GM21619 (cell line): ENCODE data around the gene RASGRF2.
"Not testable (repeated sequence)": the region's sequence is repeated elsewhere in the genome, so short reads cannot be mapped to it uniquely, and the experiment has no call there.

Experiments
- ATAC-seq: cut with Tn5 transposase; IDR thresholded peaks from one replicate; pipeline ENCODE4 v1.9.1; 2021; ENCODE audit not compliant: unreplicated experiment

RASGRF2 gene

DNA sequence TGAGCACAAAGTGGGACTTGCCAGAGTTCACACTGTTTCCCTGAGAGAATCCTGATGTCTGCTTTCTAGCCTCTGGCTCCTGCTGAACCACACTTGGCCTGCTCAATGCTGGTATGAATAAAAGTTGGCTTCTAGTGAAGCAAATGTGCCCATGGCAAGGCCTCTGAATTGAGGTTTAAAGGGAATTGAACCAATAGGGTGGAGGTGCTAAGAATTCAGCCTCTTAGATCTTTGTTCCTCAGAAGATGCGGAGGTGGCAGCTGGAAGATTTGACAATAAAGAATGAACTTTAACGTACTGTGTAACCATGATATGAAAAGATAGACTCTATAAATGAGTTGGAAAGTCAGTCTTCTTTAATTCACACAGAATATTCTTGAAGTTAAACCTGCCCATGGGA, 57.2 kb downstream of the RASGRF2 start:
- no peak for ATAC-seq

DNA sequence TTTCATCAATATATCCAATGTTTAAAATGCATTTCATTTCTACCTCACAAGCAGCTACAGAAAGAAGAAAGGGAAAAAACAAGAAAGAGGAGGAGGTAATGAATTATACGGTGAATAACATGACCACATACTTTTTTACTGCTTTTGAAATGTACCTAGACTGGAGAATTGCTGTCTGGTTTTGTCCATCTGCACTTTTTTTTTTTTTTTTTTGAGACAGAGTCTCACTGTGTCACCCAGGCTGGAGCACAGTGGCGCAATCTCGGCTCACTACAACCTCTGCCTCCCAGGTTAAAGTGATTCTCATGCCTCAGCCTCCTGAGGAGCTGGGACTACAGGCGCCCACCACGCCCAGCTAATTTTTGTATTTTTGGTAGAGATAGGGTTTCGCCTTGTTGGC, 58.4 kb downstream of the RASGRF2 start:
- not testable (repeated sequence) for ATAC-seq

DNA sequence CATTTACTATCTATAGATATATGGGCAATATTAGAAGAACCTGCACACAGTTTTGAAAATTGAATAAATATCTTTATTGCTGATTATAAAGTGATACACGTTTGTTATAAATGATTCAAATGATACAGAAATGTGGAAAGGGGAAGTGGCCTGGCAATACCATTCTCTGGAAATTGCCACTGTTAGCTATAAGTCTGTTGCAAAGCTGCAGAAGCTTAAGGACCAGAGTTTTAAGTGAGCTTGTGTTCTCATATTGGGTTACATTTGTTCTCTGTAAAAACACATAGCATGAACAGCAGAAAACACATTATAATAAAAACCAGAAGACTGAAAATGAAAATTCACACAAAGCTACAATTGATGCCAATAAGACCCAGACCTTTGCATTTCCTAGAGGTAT, 59.6 kb downstream of the RASGRF2 start:
- no peak for ATAC-seq

DNA sequence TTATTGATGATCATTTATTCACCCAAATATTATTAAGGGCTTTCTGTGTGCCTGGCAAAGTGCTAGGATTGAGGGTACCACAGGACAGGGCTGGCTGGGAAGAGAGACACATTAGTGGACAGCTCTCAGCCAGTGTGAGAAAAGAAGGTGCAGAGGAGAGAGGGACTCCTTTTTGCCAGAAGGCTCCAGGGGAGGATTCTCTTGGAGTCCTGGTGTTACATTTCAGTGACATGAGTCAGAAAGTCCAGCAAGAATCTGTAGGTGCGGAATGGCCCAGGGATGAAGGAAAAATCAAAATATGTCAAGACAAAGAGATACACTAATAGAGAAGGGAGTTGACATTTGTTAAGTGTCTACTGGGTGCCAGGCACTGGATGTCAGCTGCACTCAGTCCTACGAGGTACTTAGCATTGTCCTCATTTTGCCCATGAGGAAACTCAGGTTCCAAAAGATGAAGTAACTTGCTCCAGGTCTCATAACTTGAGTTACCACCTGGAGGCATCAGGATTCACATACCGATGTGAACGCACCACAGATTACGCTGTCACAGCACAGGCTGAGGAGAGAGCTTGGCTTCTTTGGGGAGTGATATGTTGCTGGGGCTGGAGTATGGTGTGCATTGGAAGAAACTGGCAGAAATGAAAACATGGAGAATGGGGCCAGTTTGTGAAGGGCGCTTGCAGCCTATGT, 60.5 kb downstream of the RASGRF2 start:
- no peak for ATAC-seq

DNA sequence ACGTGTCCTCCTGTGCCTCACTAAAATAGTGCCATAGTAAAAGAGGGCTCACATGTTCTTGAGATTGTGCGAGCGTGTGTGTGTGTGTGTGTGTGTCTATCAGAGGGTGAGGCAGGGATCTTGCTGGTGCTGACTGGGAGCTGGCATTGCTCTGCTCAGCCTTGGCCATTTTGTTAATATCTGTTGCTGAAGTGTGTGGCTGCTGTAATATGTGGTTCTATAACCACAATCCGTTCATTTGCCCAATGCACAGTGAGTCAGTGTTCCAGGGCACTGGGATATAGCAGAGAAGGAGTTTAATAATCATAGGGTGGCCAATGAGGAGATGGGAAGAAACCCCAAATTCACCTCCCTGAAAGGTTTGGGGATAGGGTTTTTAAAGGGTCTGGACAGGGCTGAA, 61.3 kb downstream of the RASGRF2 start:
- ATAC-seq = no peak

DNA sequence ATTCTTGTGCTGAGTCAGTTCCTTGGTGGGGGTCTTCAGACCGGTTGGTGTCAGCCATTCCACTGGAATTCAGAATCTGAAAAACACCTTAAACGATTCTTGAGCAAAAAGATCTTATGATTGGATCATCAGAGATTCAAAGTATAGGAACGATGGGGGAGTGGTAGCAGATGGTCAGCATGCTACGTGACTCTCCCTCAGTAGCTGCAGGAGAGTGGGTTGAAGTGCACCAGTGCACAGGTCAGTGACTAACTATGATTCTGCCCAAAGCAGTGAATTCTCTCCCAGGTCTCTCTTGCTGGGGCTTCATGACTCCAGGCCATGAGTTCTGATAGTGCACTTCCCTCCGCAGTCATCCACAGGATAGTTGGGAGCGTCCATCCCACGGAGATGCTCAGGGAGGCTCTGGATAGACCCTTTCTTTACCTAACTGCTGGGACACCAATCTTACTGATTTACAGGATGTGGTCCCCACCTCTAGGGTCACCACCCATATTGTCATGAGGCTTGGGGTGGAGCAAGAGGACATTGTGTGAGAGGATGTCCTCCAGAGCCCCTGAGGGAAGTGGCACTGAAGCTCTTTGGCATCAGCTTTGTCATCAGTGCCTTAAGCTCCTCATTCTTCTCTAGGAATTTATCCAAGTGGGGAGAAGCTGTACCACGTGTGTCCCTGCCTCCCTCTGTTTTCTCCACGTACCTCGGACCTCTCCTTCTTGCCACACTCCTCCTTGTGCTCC, 62.0 kb downstream of the RASGRF2 start:
- no peak for ATAC-seq

DNA sequence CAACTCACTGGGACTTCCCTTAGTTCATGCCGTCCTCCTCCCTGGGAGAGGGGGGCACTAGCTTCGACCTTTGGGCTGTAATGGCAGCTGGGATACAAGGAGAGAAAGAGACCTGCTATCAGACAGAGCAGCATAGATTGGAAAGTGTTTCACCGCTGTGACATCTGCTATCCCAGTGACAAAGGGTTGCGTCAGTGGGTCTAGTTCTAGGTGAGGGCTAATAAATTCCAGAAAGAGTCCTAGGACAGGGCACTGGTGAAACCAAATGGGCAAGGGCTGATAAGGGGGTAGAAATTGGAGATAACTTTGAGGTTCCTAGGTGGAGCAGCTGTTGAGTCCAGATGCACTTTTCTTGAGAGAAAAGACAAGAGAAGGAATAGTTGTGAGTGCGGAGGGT, 62.5 kb downstream of the RASGRF2 start:
- no peak for ATAC-seq

DNA sequence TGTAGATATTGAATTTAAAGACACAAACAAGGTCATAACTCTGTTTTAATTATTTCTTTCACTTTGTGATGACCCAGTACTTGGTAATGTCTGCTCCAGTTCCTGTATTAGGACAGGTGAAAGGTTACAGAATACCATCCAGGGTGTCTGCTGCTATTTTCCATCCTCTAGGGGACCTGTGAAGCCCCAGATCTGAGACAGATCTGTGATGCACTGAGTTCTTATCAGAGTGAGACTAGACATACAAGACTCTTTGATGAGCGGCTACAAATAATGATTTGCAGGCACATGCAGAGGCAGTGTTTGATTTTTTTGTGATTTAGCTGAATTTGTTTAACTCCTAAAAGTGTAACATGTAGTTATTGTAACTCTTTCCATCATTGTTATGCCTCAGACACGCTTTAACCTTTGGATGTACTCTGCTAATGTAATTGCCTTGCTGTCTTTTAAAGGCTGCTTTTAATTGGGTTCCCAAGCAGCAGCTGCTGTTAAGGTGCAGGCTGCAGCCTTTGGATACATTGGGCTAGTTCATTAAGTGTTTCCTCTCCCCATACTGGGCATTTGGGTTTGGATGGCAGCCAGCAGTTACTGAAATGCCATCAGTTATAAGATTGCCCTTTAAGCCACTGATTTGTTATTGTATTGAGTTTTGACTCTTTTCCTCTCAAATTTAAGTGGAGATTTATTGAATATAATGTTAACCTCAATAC, 63.3 kb downstream of the RASGRF2 start:
- no peak for ATAC-seq

DNA sequence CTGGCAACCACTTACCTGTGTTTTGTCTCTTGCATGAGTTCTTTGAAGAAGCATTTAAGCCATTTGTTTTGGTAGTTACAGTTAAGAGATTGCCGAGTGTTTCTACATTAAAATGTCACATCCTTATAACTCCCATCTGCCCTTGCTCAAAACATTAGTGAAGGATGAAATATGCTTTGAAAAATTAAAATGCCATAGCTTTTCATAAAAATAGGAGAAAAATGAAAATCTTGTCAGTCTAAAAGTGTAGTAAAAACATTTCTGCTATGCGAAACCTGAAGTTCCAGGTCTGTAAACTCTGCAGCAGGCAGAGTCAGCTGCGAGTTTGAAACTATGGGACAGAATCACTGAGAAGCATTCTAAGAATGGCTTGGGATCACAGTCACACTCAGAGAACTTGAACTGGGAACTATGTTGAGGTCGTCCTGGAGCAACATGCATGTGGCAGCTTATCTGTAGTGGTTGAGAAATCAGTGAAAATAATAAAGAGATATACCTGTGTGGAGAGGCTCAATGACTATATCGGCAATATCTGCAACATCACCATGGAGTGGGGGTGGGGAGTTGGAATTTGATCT, 67.4 kb downstream of the RASGRF2 start:
- no peak for ATAC-seq

DNA sequence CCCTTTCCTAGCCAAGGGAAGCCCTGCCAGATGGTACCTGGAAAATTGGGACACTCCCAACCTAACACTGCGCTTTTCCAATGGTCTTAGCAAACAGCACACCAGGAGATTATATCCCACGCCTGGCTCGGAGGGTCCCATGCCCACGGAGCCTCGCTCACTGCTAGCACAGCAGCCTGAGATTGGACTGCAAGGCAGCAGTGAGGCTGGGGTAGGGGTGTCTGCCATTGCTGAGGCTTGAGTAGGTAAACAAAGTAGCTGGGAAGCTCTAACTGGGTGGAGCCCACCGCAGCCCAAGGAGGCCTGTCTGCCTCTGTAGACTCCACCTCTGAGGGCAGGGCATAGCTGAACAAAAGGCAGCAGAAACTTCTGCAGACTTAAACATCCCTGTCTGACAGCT, 68.7 kb downstream of the RASGRF2 start:
- ATAC-seq = not testable (repeated sequence)

DNA sequence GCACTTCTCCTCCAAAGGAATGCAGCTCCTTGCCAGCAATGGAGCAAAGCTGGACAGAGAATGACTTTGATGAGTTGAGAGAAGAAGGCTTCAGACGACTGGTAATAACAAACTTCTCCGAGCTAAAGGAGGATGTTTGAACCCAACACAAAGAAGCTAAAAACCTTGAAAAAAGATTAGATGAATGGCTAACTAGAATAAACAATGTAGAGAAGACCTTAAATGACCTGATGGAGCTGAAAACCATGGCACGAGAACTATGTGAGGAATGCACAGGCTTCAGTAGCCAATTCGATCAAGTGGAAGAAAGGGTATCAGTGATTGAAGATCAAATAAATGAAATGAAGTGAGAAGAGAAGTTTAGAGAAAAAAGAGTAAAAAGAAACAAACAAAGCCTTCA, 69.6 kb downstream of the RASGRF2 start:
- not testable (repeated sequence) for ATAC-seq

DNA sequence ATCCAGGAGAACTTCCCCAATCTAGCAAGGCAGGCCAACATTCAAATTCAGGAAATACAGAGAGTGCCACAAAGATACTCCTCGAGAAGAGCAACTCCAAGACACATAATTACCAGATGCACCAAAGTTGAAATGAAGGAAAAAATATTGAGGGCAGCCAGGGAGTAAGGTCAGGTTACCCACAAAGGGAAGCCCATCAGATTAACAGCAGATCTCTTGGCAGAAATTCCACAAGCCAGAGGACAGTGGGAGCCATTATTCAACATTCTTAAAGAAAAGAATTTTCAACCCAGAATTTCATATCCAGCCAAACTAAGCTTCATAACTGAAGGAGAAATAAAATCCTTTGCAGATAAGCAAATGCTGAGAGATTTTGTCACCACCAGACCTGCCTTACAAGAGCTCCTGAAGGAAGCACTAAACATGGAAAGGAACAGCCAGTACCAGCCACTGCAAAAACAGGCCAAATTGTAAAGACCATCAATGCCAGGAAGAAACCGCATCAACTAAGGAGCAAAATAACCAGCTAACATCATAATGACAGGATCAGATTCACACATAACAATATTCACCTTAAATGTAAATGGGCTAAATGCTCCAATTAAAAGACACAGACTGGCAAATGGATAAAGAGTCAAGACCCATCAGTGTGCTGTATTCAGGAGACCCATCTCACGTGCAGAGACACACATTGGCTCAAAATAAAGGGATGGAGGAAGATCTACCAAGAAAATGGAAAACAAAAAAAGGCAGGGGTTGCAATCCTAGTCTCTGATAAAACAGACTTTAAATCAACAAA, 70.3 kb downstream of the RASGRF2 start:
- not testable (repeated sequence) for ATAC-seq

DNA sequence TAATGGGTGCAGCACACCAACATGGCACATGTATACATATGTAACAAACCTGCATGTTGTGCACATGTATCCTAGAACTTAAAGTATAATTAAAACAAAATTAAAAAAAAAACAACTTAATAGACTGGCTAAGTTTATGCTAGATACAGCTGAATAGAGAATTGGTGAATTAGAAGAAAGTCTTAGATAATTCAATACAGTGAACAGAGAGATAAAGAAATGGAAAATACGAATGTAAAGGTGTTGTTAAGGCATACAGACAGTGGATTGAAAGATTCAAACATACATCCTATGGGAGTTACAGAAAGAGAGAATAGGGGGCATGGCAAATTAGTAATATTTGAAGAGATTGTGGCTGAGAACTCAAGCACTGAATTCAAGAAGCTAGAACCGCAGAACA, 75.4 kb downstream of the RASGRF2 start:
- ATAC-seq = no peak

DNA sequence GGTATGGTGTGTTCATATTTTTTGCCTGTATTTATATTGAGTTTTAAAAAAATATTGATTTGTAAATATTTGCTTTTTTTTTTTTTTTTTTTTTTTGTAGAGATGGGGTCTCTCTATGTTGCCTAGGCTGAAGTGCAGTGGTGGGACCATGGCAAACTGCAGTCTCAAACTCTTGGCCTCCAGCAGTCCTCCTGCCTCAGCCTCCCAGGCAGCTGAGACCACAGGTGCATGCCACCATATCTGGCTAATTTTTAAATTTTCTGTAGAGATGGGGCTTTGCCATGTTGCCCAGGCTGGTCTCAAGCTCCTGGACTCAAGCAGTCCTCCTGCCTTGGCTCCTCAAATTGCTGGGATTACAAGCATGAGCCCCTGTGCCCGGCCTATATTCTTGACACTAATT, 78.3 kb downstream of the RASGRF2 start:
- ATAC-seq = no peak

DNA sequence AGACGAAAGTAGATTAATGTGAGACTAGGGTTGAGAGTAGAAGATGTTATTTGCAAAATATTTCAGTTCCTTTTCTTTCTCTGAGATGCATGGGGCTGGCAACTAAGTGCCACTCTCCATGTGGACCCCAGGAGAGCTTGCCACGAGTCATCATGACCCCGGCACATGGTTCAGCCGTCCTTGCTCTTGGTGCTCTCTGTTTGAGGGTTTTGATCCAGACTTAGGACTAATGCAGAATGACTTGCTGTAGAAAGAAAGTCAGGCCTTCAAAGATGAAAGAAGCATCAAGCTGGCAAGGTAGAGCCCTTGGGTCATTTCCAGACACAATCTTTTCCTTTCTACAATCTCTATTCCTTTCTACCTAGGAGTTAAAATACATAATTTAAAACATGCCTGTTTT, 84.7 kb downstream of the RASGRF2 start:
- no peak for ATAC-seq

DNA sequence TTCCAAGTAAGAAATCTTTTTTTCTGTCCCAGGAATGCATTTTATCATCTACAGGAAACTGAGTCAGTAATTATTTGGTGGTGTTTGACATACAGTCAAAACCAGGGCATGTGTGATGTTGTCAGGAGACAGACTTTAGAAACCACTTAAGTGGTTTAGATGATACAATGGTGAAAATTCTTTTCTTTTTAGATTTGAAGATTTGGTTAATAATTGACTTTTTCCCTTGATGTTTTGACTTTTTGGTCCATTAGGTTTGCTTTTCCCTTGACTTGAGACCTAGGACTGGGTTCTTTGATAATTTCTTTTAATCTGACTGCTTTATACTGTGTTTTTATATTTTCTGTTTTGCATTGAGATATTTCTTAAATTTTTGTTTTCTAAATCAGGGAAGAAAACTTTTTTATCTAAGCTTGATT, 85.2 kb downstream of the RASGRF2 start:
- ATAC-seq = no peak

DNA sequence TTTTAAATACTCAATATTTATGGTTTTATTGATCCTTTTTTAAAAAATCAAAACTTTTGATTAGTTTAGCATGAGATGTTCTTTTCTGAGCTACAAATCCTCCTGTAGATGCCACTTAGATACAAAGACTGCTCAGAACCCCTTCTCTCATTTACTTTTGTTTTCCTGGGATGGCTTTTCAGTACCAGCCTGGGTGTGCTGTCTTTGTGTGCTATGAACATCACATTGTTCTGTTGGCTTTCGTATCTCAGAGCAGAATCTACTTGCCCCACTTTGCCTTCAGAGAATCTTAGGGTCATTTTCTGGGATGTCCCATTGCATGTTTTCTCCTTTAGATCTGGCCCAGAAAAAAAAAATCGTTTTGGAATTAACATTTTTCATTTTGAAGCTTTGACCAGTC, 85.9 kb downstream of the RASGRF2 start:
- ATAC-seq = no peak

DNA sequence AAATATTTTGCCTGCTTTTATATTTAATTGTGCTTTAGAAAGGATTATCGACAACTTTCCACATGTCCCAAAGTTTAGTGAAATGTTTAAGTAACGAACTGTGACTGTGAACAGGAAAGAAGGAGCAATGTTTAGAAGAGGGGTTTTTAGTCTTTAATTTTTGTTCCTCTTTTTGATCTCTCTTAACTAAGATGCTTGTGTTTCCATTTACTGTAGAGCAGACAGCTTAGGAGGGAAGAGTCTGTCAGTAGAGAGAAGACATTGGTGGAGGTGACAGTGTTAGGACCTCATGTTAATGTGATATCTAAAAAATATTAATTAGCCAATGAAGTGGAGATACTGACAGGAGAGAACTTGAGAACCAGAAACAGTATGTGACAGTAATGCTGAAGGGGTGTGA, 92.2 kb downstream of the RASGRF2 start:
- no peak for ATAC-seq

DNA sequence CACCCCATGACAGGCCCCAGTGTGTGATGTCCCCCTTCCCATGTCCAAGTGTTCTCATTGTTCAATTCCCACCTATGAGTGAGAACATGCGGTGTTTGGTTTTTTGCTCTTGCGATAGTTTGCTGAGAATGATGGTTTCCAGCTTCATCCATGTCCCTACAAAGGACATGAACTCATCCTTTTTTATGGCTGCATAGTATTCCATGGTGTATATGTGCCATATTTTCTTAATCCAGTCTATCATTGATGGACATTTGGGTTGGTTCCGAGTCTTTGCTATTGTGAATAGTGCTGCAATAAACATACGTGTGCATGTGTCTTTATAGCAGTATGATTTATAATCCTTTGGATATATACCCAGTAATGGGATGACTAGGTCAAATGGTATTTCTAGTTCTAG, 93.1 kb downstream of the RASGRF2 start:
- ATAC-seq = not testable (repeated sequence)

DNA sequence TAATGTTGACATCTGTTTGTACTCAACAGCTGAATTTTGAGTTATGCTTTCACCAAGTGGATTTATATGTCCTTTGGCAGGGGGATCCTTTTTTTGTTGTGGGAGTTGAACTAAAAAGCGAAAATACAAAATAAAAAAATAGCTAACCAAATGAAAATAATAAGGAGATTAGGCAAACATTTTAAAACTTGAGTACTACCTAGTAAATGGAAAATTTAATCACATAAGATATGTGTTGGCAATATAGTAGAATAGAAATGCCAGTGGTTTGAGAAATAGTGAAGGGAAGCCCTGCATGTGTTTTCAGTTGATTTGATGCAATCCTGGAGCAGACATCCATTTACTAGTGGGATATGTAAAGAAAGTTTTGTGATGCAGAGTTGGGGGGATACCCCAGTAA, 98.0 kb downstream of the RASGRF2 start:
- ATAC-seq = no peak

DNA sequence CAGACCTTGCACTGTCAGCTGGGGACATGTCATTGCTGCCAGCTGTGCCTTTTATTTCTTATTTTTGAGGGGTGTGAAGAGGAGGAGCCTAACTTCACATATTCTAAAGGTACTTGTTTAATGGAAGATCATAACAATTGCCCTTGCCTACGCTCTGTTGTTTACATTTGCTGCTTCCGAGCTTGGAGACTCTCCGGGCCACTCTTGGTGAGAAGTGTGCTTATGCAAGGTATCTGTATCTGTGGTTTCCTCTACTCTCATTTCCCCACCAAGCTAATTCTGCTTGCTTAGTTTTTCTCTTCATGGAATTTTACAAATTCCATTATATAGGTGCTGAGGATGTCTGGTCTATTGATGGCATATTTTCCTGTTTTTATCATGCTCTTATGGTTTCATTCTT, 105.3 kb downstream of the RASGRF2 start:
- no peak for ATAC-seq
